Keratinocyte (primary cell): ENCODE results near the gene GFOD1. TPM values are rescaled to one million over a fixed set of nuclear protein-coding genes. Genes with fewer than 3 reads are reported as not detected.

Source experiments
- DNase-seq: peaks from one replicate; pipeline ENCODE4 v3.0.0-alpha.2; 2011; ENCODE audit warnings: low read depth, missing footprints, low spot score
- FAIRE-seq: peaks from 2 replicates; lab custom pipeline; 2011; peaks lifted over from hg19 to GRCh38; lab: Jason Lieb, UNC
- H2AFZ ChIP-seq: 2 replicates; pipeline ENCODE4 v1.6.0; 2012; ENCODE audit warnings: low read length, control low read depth, inconsistent platforms; ENCODE audit not compliant: control insufficient read depth
- H3K27ac ChIP-seq: 2 replicates; pipeline ENCODE4 v1.5.1; 2011; ENCODE audit warnings: low read length; ENCODE audit not compliant: control insufficient read depth, insufficient read depth
- H3K27me3 ChIP-seq: 3 replicates; pipeline ENCODE4 v1.6.0; 2011; ENCODE audit warnings: low read length; ENCODE audit not compliant: control insufficient read depth, insufficient read depth; ENCODE audit errors: extremely low read depth
- H3K36me3 ChIP-seq, 2 experiments: 2 replicates in 1 of 2; 3 replicates in 1 of 2; pipeline ENCODE4 v1.5.1; 2011; ENCODE audit warnings: low read length in 2 of 2, mild to moderate bottlenecking in 1 of 2; ENCODE audit not compliant: control insufficient read depth in 2 of 2, insufficient read depth in 2 of 2; ENCODE audit errors: extremely low read depth in 1 of 2
- H3K4me1 ChIP-seq: 3 replicates; pipeline ENCODE4 v1.5.1; 2011; ENCODE audit warnings: low read length; ENCODE audit not compliant: control insufficient read depth, insufficient read depth; ENCODE audit errors: extremely low read depth
- H3K4me2 ChIP-seq: 3 replicates; pipeline ENCODE4 v1.6.0; 2011; ENCODE audit warnings: low read depth, low read length; ENCODE audit not compliant: control insufficient read depth, insufficient read depth; ENCODE audit errors: extremely low read depth
- H3K4me3 ChIP-seq, 3 experiments: fragments of 200-600 bp in 1 of 3; sonication (generic) in 1 of 3; 2 replicates in 2 of 3; 3 replicates in 1 of 3; pipeline ENCODE4 v1.5.1; 2011 to 2016; ENCODE audit warnings: low read length in 3 of 3, mild to moderate bottlenecking in 3 of 3, control low read depth in 2 of 3, inconsistent platforms in 1 of 3, low read depth in 1 of 3, mixed read lengths in 1 of 3, mixed run types in 1 of 3, moderate library complexity in 1 of 3; ENCODE audit not compliant: control insufficient read depth in 2 of 3, insufficient read depth in 2 of 3; ENCODE audit errors: extremely low read depth in 1 of 3
- H3K79me2 ChIP-seq: 2 replicates; pipeline ENCODE4 v1.6.0; 2012; ENCODE audit warnings: low read length; ENCODE audit not compliant: control insufficient read depth, insufficient read depth
- H3K9ac ChIP-seq: 3 replicates; pipeline ENCODE4 v1.6.0; 2011; ENCODE audit warnings: low read length; ENCODE audit not compliant: control insufficient read depth, insufficient read depth; ENCODE audit errors: extremely low read depth
- H3K9me1 ChIP-seq: 3 replicates; pipeline ENCODE4 v1.6.0; 2011; ENCODE audit warnings: low read length; ENCODE audit not compliant: control insufficient read depth, insufficient read depth; ENCODE audit errors: extremely low read depth
- H3K9me3 ChIP-seq: 2 replicates; pipeline ENCODE4 v1.5.1; 2012; ENCODE audit warnings: low read depth, low read length; ENCODE audit not compliant: control insufficient read depth
- H4K20me1 ChIP-seq: 3 replicates; pipeline ENCODE4 v1.6.0; 2011; ENCODE audit warnings: low read length; ENCODE audit not compliant: control insufficient read depth, insufficient read depth; ENCODE audit errors: extremely low read depth
- EZH2 ChIP-seq: IDR thresholded peaks from one replicate; pipeline ENCODE4 v1.6.1; 2012; ENCODE audit warnings: inconsistent platforms, mild to moderate bottlenecking, low read length, moderate library complexity
- dilution Hi-C: fragments of 300-500 bp; cut with MboI; formaldehyde crosslinking; loops from one replicate; pipeline ENCODE4 v1.7.0; 2020; ENCODE audit warnings: low sequenced_read_pairs; ENCODE audit not compliant: extremely low pct_ligation_motif_present
- polyA plus RNA-seq, 5 experiments: library from polyadenylated mRNA; depleted of rRNA in 3 of 5; stranded (reverse) in 3 of 5; stranded (forward) in 1 of 5; unstranded in 1 of 5; fragments of >200 nt; gene quantifications; 1 replicate in 1 of 5; 2 replicates in 3 of 5; 3 replicates in 1 of 5; pipeline versions ENCODE4 v1.2.1 to v1.2.3, GENCODE V29; 2011 to 2012; ENCODE audit warnings: missing spikeins in 2 of 5, low read depth in 1 of 5, low replicate concordance in 1 of 5
- TF ChIP-seq, protein P1 (sequence below), 3 experiments: IDR thresholded peaks in 1 of 3; conservative IDR thresholded peaks in 1 of 3; optimal IDR thresholded peaks in 1 of 3; 2 replicates in 2 of 3; 3 replicates in 1 of 3; pipeline versions ENCODE3 to v1.5.1; 2011; ENCODE audit warnings: low read length in 3 of 3, mild to moderate bottlenecking in 3 of 3, moderate library complexity in 2 of 3, control low read depth in 1 of 3, inconsistent platforms in 1 of 3; ENCODE audit not compliant: insufficient read depth in 2 of 3; ENCODE audit errors: extremely low read depth in 1 of 3

The GFOD1 gene
- polyA plus RNA-seq, 1 donor (not counting 4 experiments of a cell fraction or from before 2014, with no cell fraction given): 7.2 TPM

DNA sequence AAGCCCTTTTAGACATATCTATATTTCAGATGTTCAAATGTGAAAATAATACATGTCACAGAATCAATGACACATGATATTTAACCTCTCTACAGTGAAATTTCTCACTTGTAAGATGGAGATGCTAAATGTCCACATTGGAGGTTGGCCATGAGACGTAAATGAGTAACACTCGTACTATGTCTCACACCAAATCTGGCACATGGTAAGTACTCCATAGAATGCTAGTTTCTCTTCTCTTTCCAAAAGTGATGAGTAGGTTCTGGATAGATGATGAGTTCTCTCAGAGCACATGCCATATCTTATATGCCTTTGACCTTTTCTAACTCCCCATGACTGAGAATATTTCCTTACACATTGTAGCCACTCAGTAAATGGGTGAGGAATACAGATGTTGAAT lies 17.7 kb downstream of the GFOD1 start:
- no peaks in the 10 kb centered on the region for H3K9me3 ChIP-seq
- no peaks in the 10 kb centered on the region for H3K9me1 ChIP-seq
- TF ChIP-seq EZH2: no peak
- TF ChIP-seq, protein P1, sequence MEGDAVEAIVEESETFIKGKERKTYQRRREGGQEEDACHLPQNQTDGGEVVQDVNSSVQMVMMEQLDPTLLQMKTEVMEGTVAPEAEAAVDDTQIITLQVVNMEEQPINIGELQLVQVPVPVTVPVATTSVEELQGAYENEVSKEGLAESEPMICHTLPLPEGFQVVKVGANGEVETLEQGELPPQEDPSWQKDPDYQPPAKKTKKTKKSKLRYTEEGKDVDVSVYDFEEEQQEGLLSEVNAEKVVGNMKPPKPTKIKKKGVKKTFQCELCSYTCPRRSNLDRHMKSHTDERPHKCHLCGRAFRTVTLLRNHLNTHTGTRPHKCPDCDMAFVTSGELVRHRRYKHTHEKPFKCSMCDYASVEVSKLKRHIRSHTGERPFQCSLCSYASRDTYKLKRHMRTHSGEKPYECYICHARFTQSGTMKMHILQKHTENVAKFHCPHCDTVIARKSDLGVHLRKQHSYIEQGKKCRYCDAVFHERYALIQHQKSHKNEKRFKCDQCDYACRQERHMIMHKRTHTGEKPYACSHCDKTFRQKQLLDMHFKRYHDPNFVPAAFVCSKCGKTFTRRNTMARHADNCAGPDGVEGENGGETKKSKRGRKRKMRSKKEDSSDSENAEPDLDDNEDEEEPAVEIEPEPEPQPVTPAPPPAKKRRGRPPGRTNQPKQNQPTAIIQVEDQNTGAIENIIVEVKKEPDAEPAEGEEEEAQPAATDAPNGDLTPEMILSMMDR (optimal IDR thresholded peaks at IDR 0.05 in 1 of 3, IDR thresholded peaks at IDR 0.05 in 1 of 3, conservative IDR thresholded peaks at IDR 0.05 in 1 of 3; ENCODE audit: extremely low read depth in 1 of 3, insufficient read depth in 2 of 3, low read length in 3 of 3): no peak
- no peak overlapping the region for H3K4me3 ChIP-seq
- no peaks in the 10 kb centered on the region for H4K20me1 ChIP-seq
- H2AFZ ChIP-seq: no peak overlapping the region
- H3K4me2 ChIP-seq: no peak overlapping the region
- no peak for DNase-seq
- peaks cover 22% of the 10 kb centered on the region for H3K4me1 ChIP-seq
- peaks cover 50% of the 10 kb centered on the region for H3K79me2 ChIP-seq
- H3K9ac ChIP-seq: no peak overlapping the region
- no peak overlapping the region for H3K27ac ChIP-seq
- peaks cover 3 to 9% of the 10 kb centered on the region in 2 experiments for H3K36me3 ChIP-seq
- dilution Hi-C loops: no loop called here
- FAIRE-seq: no peak
- H3K27me3 ChIP-seq: no peaks in the 10 kb centered on the region

DNA sequence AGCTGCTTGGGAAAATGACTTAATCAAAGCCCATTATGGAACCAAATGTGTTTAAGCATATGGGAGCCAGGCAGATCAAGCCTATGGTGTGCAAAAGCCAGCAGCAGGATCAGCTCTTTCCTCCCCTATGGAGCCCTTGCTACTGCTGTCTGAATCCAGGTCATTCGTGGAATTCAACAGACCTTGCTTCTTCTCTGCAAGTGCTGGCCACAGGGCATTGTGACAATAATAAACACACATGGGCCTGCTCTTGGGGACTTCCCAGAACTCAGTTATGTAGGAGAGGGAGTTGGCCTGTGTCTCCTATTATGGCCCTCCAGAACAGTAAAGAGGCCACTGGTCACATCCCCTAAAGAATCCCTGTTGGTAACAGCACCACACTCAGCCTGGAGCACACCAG lies 18.6 kb downstream of the GFOD1 start:
- H2AFZ ChIP-seq: no peak overlapping the region
- no peak for TF ChIP-seq EZH2
- TF ChIP-seq, protein P1 (optimal IDR thresholded peaks at IDR 0.05 in 1 of 3, IDR thresholded peaks at IDR 0.05 in 1 of 3, conservative IDR thresholded peaks at IDR 0.05 in 1 of 3; ENCODE audit: extremely low read depth in 1 of 3, insufficient read depth in 2 of 3, low read length in 3 of 3): no peak
- no peaks in the 10 kb centered on the region for H3K9me3 ChIP-seq
- no peak overlapping the region for H3K27ac ChIP-seq
- dilution Hi-C loops: no loop called here
- no peaks in the 10 kb centered on the region for H3K27me3 ChIP-seq
- H4K20me1 ChIP-seq: no peaks in the 10 kb centered on the region
- no peak overlapping the region for H3K4me2 ChIP-seq
- FAIRE-seq (no peak), DNase-seq (no peak)
- no peak overlapping the region for H3K4me3 ChIP-seq
- H3K9me1 ChIP-seq: no peaks in the 10 kb centered on the region
- peaks cover 3 to 9% of the 10 kb centered on the region in 2 experiments for H3K36me3 ChIP-seq
- no peak overlapping the region for H3K9ac ChIP-seq
- H3K4me1 ChIP-seq: peaks cover 16% of the 10 kb centered on the region
- peaks cover 56% of the 10 kb centered on the region for H3K79me2 ChIP-seq
